ENCODE measurements around the gene EMC1.

- no peak for TF ChIP-seq CTCF (IDR thresholded peaks at IDR 0.05)
- no peak for TF ChIP-seq ZFX (IDR thresholded peaks at IDR 0.05; ENCODE audit: borderline replicate concordance)
Observed at GRCh38 chr1:19220991-19221390, 30.3 kb downstream of the EMC1 start.
